Mesenchymal stem cell (in vitro differentiated cells and primary cell): ENCODE measurements around the gene SLC6A3.

Experiments used
- DNase-seq: peaks from one replicate; pipeline ENCODE4 v3.0.0-alpha.2; 2013
- H2AFZ ChIP-seq: one replicate; pipeline ENCODE4 v1.6.1; 2013; ENCODE audit warnings: low read depth, mild to moderate bottlenecking, control low read depth, inconsistent platforms, low read length, moderate library complexity
- H2AK5ac ChIP-seq: 2 replicates; pipeline ENCODE4 v1.6.1; 2013; ENCODE audit warnings: low read length, moderate library complexity, mild to moderate bottlenecking, inconsistent platforms; ENCODE audit not compliant: severe bottlenecking
- H2BK120ac ChIP-seq: one replicate; pipeline ENCODE4 v1.6.1; 2013; ENCODE audit warnings: low read depth, mild to moderate bottlenecking, inconsistent platforms, low read length, moderate library complexity
- H2BK12ac ChIP-seq, 2 experiments: one replicate each; pipeline ENCODE4 v1.6.1; 2013; ENCODE audit warnings: inconsistent platforms in 2 of 2, low read length in 2 of 2, mild to moderate bottlenecking in 2 of 2, moderate library complexity in 2 of 2, control low read depth in 1 of 2
- H2BK15ac ChIP-seq: one replicate; pipeline ENCODE4 v1.6.1; 2013; ENCODE audit warnings: mild to moderate bottlenecking, low read depth, inconsistent platforms; ENCODE audit not compliant: poor library complexity, severe bottlenecking
- H2BK5ac ChIP-seq: 2 replicates; pipeline ENCODE4 v1.6.1; 2013; ENCODE audit warnings: low read depth, mild to moderate bottlenecking, low read length, control low read depth, inconsistent platforms; ENCODE audit not compliant: poor library complexity, severe bottlenecking
- H3K14ac ChIP-seq, 2 experiments: one replicate each; pipeline ENCODE4 v1.6.1; 2013; ENCODE audit warnings: inconsistent platforms in 2 of 2, low read length in 2 of 2, control low read depth in 1 of 2, mild to moderate bottlenecking in 1 of 2, moderate library complexity in 1 of 2
- H3K18ac ChIP-seq, 2 experiments: one replicate each; pipeline ENCODE4 v1.6.1; 2013; ENCODE audit warnings: inconsistent platforms in 2 of 2, low read length in 2 of 2, control low read depth in 1 of 2, low read depth in 1 of 2, mild to moderate bottlenecking in 1 of 2
- H3K23ac ChIP-seq, 2 experiments: one replicate each; pipeline ENCODE4 v1.6.1; 2013; ENCODE audit warnings: inconsistent platforms in 2 of 2, low read length in 2 of 2, mild to moderate bottlenecking in 2 of 2, moderate library complexity in 2 of 2, control low read depth in 1 of 2
- H3K27ac ChIP-seq: 2 replicates; pipeline ENCODE4 v1.5.1; 2013; ENCODE audit warnings: mild to moderate bottlenecking, moderate library complexity, low read length, control low read depth, inconsistent platforms; ENCODE audit not compliant: poor library complexity, severe bottlenecking
- H3K27me3 ChIP-seq, 2 experiments: 2 replicates each; pipeline versions ENCODE4 v1.6.1 to v1.7.0; 2013; ENCODE audit warnings: low read length in 2 of 2, mild to moderate bottlenecking in 2 of 2, moderate library complexity in 2 of 2, control low read depth in 1 of 2, inconsistent platforms in 1 of 2; ENCODE audit not compliant: control insufficient read depth in 1 of 2, insufficient read depth in 1 of 2
- H3K36me3 ChIP-seq, 2 experiments: 2 replicates each; pipeline versions ENCODE4 v1.6.1 to v1.7.0; 2013; ENCODE audit warnings: low read length in 2 of 2, control low read depth in 1 of 2, inconsistent platforms in 1 of 2, low read depth in 1 of 2, mild to moderate bottlenecking in 1 of 2; ENCODE audit not compliant: insufficient read depth in 2 of 2, control insufficient read depth in 1 of 2
- H3K4ac ChIP-seq, 2 experiments: one replicate each; pipeline ENCODE4 v1.6.1; 2013; ENCODE audit warnings: inconsistent platforms in 2 of 2, low read length in 2 of 2, mild to moderate bottlenecking in 2 of 2, moderate library complexity in 2 of 2, control low read depth in 1 of 2, low read depth in 1 of 2
- H3K4me1 ChIP-seq: 2 replicates; pipeline ENCODE4 v1.6.1; 2013; ENCODE audit warnings: low read depth, low read length, control low read depth; ENCODE audit not compliant: control insufficient read depth, insufficient read depth
- H3K4me2 ChIP-seq: 2 replicates; pipeline ENCODE4 v1.6.1; 2013; ENCODE audit warnings: low read length, mild to moderate bottlenecking, inconsistent platforms; ENCODE audit not compliant: poor library complexity, severe bottlenecking
- H3K4me3 ChIP-seq, 2 experiments: 2 replicates each; pipeline versions ENCODE4 v1.5.1 to v1.7.0; 2013; ENCODE audit warnings: low read length in 2 of 2, mild to moderate bottlenecking in 2 of 2, control low read depth in 1 of 2, low read depth in 1 of 2; ENCODE audit not compliant: insufficient read depth in 1 of 2
- H3K79me1 ChIP-seq: replicated peaks from 2 replicates; pipeline ENCODE4 v1.6.1; 2013; ENCODE audit warnings: mild to moderate bottlenecking, control low read depth, low read length, inconsistent platforms; ENCODE audit not compliant: poor library complexity, severe bottlenecking
- H3K9ac ChIP-seq: 2 replicates; pipeline ENCODE4 v1.7.0; 2013; ENCODE audit warnings: mild to moderate bottlenecking, low read length, moderate library complexity
- H3K9me3 ChIP-seq: 2 replicates; pipeline ENCODE4 v1.7.0; 2013; ENCODE audit warnings: mild to moderate bottlenecking, low read length; ENCODE audit not compliant: control insufficient read depth
- H4K8ac ChIP-seq: one replicate; pipeline ENCODE4 v1.6.1; 2013; ENCODE audit warnings: inconsistent platforms, mild to moderate bottlenecking, low read length, moderate library complexity
- H4K91ac ChIP-seq: one replicate; pipeline ENCODE4 v1.6.1; 2013; ENCODE audit warnings: mild to moderate bottlenecking, low read length, inconsistent platforms
- WGBS: methylation state at CpG from one replicate; pipeline ENCODE4 v1.1.7; 2013; ENCODE audit warnings: mixed read lengths; 5-methylcytosine and 5-hydroxymethylcytosine counted together

SLC6A3 gene

DNA sequence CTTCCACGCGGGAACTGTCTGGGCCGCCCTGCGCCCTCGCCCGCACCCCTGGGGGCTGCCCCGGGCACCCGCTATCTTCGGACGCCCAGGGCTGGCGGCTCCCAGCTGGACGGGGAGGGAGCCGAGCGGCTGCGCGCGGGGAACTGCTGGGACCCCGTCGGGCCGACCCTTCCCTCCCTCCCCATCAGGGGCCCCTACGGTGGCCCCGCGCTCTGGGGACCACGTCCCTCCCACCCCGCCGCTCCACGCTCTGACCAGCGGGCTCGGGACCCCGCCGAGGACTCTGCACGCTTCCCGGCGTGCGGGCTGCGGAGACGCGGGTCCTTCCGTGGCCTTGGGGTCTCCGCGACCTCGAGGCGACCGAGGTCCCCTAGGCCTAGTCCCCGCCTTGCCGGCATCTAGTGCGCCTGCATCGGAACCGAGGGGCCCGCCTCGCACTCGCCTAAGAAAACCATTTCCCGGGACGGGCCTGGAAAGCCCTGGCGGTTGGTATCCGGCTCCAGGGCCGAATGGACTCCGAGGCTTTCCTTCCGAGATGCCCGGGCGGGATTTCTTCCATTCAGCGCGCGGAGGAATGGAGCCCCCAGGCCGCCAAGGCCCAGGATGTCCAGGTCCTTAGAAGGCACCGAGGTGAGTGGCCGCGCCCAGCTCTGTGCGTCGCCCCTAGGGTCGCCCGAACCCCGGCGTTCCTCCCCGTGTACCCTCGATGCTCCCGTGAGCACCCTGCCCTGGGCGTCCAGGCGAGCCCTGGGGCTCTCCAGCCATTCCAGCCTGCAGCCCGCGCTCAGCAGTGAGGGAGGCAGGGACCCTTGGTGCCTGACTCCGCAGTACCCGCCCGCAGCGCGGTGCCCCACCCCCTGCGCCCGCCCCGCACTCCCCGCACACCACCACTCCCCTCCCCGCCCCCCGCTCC is 705 bp upstream of the SLC6A3 start:
- H2AFZ ChIP-seq: no peak overlapping the region
- no peak overlapping the region for H4K8ac ChIP-seq
- WGBS: 6% methylated on average over 72 of the region's 92 CpGs
- H3K27ac ChIP-seq: no peak overlapping the region
- no peak overlapping the region for H3K9ac ChIP-seq
- no peak overlapping the region for H3K23ac ChIP-seq
- no peak for DNase-seq
- H3K4me1 ChIP-seq: peaks cover 12% of the 10 kb centered on the region
- peaks cover 77 to 89% of the 10 kb centered on the region in 2 experiments for H3K27me3 ChIP-seq
- H2AK5ac ChIP-seq: no peak overlapping the region
- H2BK120ac ChIP-seq: no peak overlapping the region
- no peak overlapping the region for H3K4me2 ChIP-seq
- peak overlapping the region in 1 of 2 experiments; percentile 7 for H3K4me3 ChIP-seq
- H3K9me3 ChIP-seq: peaks cover under 1% of the 10 kb centered on the region
- H3K14ac ChIP-seq: no peak overlapping the region
- no peak overlapping the region for H2BK12ac ChIP-seq
- H2BK15ac ChIP-seq: no peak overlapping the region
- H3K36me3 ChIP-seq: no peaks in the 10 kb centered on the region
- H2BK5ac ChIP-seq: no peak overlapping the region
- H4K91ac ChIP-seq: no peak overlapping the region
- H3K4ac ChIP-seq: no peak overlapping the region
- no peaks in the 10 kb centered on the region for H3K79me1 ChIP-seq
- no peak overlapping the region for H3K18ac ChIP-seq

DNA sequence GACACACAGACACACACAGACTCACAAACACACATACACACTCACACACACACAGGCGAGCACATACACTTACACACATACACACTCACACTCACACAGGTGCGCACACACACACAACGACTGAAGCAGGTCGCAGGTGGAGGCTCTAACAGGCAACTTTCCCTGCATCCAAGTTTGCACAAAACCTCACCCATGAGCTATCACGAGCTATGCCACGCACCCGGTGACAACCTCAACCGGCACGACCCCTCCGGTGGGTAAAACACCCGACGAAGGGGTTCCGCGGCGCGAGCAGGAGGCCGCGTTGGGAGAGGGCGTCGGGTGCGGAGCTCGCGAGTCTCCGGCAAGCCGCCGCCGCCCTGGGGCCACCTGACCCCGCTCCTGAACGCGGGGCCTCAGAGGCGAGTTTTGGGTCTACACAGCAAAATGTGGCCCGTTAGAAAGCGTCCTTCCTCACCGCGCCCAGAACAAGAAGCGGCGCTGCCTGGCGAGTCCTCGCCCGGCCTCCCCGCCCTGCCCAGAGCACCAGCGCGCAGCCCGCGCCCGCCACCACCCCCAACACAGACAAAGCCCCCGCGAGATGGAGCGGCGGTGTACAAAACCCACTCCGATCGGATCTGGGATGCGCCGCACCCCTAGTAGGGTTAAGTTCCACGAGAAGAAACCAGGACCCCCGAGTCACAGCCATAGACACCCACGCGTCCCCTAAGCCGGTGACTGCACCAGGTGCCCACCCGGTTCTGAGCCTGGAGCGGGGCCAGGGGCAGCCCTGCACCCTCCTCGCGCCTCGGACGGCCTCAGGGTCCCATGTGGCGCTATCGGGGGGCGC is 665 bp downstream of the SLC6A3 start:
- H2BK12ac ChIP-seq: no peak overlapping the region
- DNase-seq: no peak
- no peak overlapping the region for H3K4ac ChIP-seq
- WGBS: 14% methylated on average over 62 of the region's 68 CpGs
- H4K91ac ChIP-seq: no peak overlapping the region
- no peak overlapping the region for H3K4me2 ChIP-seq
- H2BK15ac ChIP-seq: no peak overlapping the region
- peaks cover 12% of the 10 kb centered on the region for H3K4me1 ChIP-seq
- H3K27me3 ChIP-seq: peaks cover 78 to 94% of the 10 kb centered on the region in 2 experiments
- H3K9me3 ChIP-seq: peaks cover 11% of the 10 kb centered on the region
- H3K23ac ChIP-seq: no peak overlapping the region
- H3K27ac ChIP-seq: no peak overlapping the region
- H3K18ac ChIP-seq: no peak overlapping the region
- no peak overlapping the region for H2BK120ac ChIP-seq
- H3K36me3 ChIP-seq: no peaks in the 10 kb centered on the region
- no peak overlapping the region for H4K8ac ChIP-seq
- no peak overlapping the region for H2AK5ac ChIP-seq
- no peak overlapping the region for H3K9ac ChIP-seq
- H3K79me1 ChIP-seq: no peaks in the 10 kb centered on the region
- H2BK5ac ChIP-seq: no peak overlapping the region
- no peak overlapping the region for H3K14ac ChIP-seq
- H3K4me3 ChIP-seq: no peak overlapping the region
- H2AFZ ChIP-seq: no peak overlapping the region

DNA sequence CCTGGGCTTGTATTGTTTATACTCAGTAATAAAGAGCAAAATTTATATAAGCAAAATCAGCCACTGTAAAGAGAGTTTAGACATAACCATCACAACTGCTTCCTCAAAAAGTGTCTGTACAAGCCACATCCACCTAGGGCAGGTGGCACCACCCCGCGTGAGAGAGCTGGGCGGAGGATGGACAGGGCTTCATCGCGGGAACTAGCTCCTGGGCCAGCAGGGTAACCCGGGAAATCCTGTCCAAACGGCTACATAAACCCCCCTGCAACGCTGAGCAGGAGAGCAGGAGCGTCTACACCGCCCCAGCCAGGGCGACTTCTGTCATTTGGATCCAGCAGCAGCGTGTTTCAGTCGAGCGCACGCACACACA is 1.3 kb downstream of the SLC6A3 start:
- Histone ChIP-seq H3K4ac (no peak overlapping the region), H3K27ac (no peak overlapping the region), H2BK120ac (no peak overlapping the region), H2AFZ (no peak overlapping the region), H2BK15ac (no peak overlapping the region), H3K18ac (no peak overlapping the region), H4K91ac (no peak overlapping the region), H3K23ac (no peak overlapping the region), H3K14ac (no peak overlapping the region), H3K79me1 (no peaks in the 10 kb centered on the region), H3K36me3 (no peaks in the 10 kb centered on the region), H3K27me3 (peaks cover 72 to 92% of the 10 kb centered on the region in 2 experiments), H3K9me3 (peaks cover 11% of the 10 kb centered on the region), H3K4me1 (peaks cover 12% of the 10 kb centered on the region), H2AK5ac (no peak overlapping the region), H3K4me2 (no peak overlapping the region), H2BK12ac (no peak overlapping the region), H2BK5ac (no peak overlapping the region), H3K4me3 (no peak overlapping the region), H4K8ac (no peak overlapping the region), H3K9ac (no peak overlapping the region)
- DNase-seq: no peak
- 80% methylated on average over 15 of the region's 15 CpGs for WGBS

DNA sequence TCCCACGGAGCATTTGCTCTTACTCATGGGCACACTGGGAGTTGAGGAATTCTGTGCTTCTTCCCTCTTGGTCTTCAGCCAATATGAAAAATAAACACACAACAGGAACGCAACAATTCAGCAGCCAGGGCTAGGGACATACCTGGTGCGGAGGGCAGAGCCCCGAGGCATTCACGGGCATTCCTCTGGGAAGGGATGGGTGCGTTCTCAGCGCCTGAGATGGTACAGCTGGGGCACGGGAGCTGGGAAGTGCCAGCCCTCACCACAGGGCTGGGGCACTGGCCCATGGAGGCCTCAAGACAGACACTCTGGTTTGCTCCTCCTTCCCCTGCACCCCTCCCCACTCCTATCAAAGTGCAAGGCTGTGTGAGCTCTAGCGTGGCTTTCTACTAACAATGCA is 2.1 kb downstream of the SLC6A3 start:
- no peak overlapping the region for H2BK5ac ChIP-seq
- 70% methylated on average over 9 of the region's 9 CpGs for WGBS
- peaks cover 12% of the 10 kb centered on the region for H3K4me1 ChIP-seq
- H4K91ac ChIP-seq: no peak overlapping the region
- H3K27me3 ChIP-seq: peaks cover 72 to 92% of the 10 kb centered on the region in 2 experiments
- H3K4me3 ChIP-seq: no peak overlapping the region
- no peak overlapping the region for H3K14ac ChIP-seq
- no peak overlapping the region for H3K27ac ChIP-seq
- no peak overlapping the region for H4K8ac ChIP-seq
- H2BK120ac ChIP-seq: no peak overlapping the region
- no peaks in the 10 kb centered on the region for H3K36me3 ChIP-seq
- peaks cover 11% of the 10 kb centered on the region for H3K9me3 ChIP-seq
- no peak overlapping the region for H3K18ac ChIP-seq
- no peak overlapping the region for H2BK12ac ChIP-seq
- no peak overlapping the region for H2AK5ac ChIP-seq
- H3K4ac ChIP-seq: no peak overlapping the region
- no peak overlapping the region for H2BK15ac ChIP-seq
- H3K4me2 ChIP-seq: no peak overlapping the region
- no peaks in the 10 kb centered on the region for H3K79me1 ChIP-seq
- no peak overlapping the region for H2AFZ ChIP-seq
- no peak overlapping the region for H3K9ac ChIP-seq
- H3K23ac ChIP-seq: no peak overlapping the region
- no peak for DNase-seq
